ACHN (cell line): ENCODE measurements around the gene SF3B2.
"Not testable (repeated sequence)": the region's sequence is repeated elsewhere in the genome, so short reads cannot be mapped to it uniquely, and the experiment has no call there.

ENCODE experiments used
- DNase-seq: peaks from one replicate; pipeline ENCODE4 v3.0.0-alpha.2; 2015
- in situ Hi-C: cut with HindIII; loops from 2 replicates; pipeline ENCODE4 v1.10.0; 2017; ENCODE audit warnings: low sequenced_read_pairs, low pct_ligation_motif_present, low pct_unique_long_range_greater_than_20kb

Gene SF3B2

GRCh38 chr11:66068923-66069714 is 17.0 kb downstream of the SF3B2 start:
- DNase-seq = peak; percentile 73
- in situ Hi-C loops = no loop called here

- DNase-seq = peak; percentile 71
Measured at GRCh38 chr11:66069715-66070603, 17.8 kb downstream of the SF3B2 start, which contains the start of gene PACS1. Gene PACS1, plus strand, starts transcription at chr11:66070272. Its CDS starts 215 bp downstream, at chr11:66070487.

DNA sequence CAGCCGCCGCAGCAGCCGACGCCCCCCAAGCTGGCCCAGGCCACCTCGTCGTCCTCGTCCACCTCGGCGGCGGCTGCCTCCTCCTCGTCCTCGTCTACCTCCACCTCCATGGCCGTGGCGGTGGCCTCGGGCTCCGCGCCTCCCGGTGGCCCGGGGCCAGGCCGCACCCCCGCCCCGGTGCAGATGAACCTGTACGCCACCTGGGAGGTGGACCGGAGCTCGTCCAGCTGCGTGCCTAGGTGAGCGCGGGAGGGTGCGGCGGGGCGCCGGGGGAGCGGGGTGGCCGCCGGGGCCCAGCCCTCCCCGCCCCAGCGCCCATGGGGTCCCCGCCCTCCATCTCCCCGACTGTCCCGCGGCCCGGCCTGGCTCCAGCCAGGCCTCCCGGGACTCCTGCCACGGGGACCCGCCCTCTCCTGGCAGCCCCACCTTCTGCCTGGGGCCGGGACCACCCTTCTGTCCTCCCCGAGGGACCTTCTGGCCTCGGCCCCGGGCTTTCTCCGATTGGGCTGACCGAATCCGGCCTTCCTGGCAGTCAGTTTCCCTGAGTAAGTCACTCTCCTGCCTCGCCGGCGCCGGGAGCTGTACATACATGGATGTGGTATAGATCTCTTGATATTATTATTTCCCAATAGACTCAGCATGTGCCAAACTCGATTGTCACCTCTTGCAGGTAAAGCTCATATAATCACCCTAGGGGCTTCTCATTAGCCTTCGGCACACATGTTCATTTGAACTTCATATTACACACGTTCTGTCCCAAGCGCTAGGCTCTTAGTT is 18.6 kb downstream of the SF3B2 start:
- DNase-seq = peak; percentile 26
- in situ Hi-C loops = no loop called here

More at GRCh38 chr11:66069715-66070603, 17.8 kb downstream of the SF3B2 start, which contains the start of gene PACS1:
- in situ Hi-C loops = no loop called here

GRCh38 chr11:66071381-66071801 is 19.2 kb downstream of the SF3B2 start:
- in situ Hi-C loops = no loop called here
- no peak for DNase-seq

GRCh38 chr11:66072081-66072480 is 19.9 kb downstream of the SF3B2 start:
- no peak for DNase-seq
- in situ Hi-C loops = no loop called here

DNA sequence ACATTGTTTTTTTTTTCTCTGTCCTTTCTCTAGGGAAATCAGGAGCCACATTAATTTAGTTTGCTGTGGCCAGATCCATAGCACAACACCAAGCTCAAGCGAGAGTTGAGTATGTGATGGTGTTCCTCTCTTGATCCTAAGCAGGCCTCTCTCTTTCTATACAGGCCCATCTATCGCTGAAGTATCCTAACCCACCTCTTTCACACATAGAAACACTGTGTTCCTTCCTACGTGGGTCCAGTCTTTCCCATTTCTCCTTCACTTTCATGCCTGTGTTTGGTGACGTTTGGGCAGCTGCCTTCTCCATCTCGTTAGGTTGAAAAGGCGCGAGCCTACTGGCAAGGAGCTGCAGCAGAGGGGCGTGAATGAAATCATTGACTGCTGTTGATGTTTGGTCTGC is 20.4 kb downstream of the SF3B2 start:
- in situ Hi-C loops = no loop called here
- DNase-seq = no peak

GRCh38 chr11:66073669-66074068 is 21.5 kb downstream of the SF3B2 start:
- in situ Hi-C loops = no loop called here
- DNase-seq = no peak

GRCh38 chr11:66075273-66075672 is 23.1 kb downstream of the SF3B2 start:
- in situ Hi-C loops = no loop called here
- DNase-seq = no peak

GRCh38 chr11:66076561-66076960 is 24.4 kb downstream of the SF3B2 start:
- peak; percentile 33 for DNase-seq
- in situ Hi-C loops = no loop called here

GRCh38 chr11:66077927-66078326 is 25.8 kb downstream of the SF3B2 start:
- in situ Hi-C loops = no loop called here
- DNase-seq = no peak

DNA sequence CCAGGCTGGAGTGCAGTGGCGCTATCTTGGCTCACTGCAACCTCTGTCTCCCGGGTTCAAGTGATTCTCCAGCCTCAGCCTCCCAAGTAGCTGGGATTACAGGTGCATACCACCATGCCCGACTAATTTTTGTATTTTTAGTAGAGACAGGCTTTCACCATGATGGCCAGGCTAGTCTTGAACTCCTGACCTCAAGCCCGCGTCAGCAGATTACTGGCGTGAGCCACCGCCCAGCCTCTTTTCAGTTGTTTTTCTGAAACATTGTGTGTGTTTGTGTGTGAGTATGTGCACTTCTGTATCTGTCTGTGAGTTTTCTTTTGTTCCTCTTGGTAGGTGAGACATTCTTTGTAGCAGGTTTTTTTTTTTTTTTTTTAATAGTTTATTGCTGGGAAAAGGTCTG is 26.8 kb downstream of the SF3B2 start:
- DNase-seq = not testable (repeated sequence)

GRCh38 chr11:66080055-66080817 is 28.1 kb downstream of the SF3B2 start:
- peak; percentile 39 for DNase-seq
- in situ Hi-C loops = no loop called here

More for the DNA sequence above, 26.8 kb downstream of the SF3B2 start:
- in situ Hi-C loops = not testable (repeated sequence)

DNA sequence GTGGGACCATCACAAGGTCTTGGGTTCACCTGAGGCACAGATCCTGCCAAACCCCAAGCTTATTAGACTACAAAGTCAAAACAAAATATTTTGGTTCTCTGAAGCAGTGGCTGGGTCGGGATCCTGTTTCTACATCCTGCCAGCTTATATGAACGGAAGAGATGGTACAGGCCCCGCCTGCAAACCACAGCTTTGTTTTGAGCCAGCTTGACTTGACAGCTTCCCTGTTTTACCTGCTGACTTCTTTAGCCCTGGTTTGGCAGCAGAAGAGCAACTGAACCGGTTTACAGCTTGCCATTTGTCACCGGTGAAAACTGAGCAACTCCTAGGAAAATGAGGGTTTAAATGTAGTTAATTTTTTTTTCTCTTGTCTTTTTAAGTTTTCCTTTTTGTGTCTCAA is 29.3 kb downstream of the SF3B2 start:
- in situ Hi-C loops = no loop called here
- DNase-seq = no peak

DNA sequence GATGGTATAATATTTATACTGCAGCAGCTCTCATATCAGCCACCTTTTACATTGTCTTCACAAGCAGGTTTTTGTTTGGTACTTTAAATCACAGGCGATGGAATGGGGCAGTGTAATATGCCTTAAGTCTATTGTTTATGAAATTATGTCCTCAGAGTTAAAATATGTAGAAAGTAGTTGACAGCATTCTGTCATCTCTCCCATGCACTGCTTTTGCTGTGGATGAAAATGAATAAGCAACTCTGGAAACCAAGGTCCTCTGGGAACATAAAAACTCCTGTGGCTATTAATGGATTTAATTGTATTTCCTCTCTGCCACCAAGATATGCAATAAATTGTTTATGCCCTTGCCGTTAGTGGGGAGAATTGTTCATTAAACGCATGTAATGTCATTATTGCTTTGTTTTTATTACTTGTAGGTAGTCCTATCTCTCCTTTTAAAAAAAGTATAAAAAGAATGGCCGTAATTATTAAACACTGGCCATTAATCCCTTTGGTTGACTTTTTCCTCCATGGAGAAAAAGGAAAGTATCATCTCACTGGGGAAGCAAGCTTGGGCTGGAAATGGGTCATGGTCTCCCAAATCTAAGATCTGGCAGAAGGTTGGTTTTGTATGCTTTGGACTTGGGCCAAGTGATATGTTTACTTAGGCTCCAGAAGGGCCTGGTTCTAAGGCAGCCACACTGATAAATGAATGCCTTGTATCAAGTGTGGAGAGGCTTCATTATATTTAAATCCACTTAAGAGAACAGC is 31.0 kb downstream of the SF3B2 start:
- in situ Hi-C loops = no loop called here
- no peak for DNase-seq

DNA sequence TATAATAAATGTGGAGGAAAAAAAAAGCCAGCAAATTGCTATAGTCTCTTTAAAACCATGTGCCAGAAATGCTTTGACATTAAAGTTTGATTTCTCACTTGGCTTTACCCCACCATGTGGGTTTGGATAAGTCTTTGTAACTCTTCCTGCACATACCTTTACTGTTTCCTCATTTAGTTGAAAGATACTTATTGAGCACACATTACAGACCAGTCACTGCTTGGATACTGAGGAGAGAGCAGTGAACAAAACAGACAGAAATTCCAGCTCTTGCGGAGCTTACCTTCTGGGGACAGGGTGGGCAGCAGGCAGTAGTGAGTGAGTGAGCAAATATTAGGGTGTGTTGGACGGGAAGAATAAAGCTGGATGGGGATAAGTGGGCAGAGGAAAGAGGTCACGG is 31.6 kb downstream of the SF3B2 start:
- DNase-seq = no peak
- in situ Hi-C loops = no loop called here

DNA sequence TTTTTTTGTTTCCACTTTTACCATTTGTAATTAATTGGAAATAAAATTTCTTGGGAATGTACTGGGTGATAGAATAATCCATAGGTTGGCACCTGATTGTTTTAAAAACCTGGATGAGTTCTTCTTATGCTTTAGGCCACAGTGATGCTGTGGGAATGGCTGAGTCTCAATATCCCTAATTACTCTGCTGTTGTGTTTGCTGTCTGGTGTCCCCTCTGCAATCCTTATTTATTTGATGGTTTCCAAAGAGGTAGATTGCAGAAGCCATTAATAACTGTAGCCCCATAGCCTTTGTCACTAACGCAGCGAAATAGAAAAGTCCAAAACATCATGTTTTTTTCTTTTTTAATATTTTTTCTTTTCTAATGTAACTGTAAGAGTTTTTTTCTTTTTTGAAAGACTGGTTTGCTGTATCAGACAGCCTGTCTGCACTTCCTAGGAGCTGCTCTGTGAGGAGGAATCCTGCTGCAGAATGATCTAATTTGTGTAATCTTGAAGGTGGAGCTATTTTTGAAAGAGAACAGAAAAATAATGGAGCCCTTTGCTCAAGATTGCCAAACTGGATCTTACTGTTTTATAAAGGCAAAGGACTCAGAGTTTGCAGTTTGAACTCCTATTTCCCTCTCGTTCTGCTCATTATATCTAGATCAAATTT is 32.8 kb downstream of the SF3B2 start:
- in situ Hi-C loops = no loop called here

More for the DNA sequence above, 32.8 kb downstream of the SF3B2 start:
- DNase-seq = no peak
